GM12875 (cell line): ENCODE measurements around the gene MCTP2.

Experiments
- H3K4me3 ChIP-seq: one replicate; pipeline ENCODE4 v1.5.1; 2011; ENCODE audit warnings: low read depth, low read length, control low read depth
- TF ChIP-seq, protein P1 (sequence below): IDR thresholded peaks from 2 replicates; pipeline ENCODE4 v1.5.1; 2011; ENCODE audit warnings: low read depth, mild to moderate bottlenecking, control low read depth, inconsistent platforms, low read length, moderate library complexity, borderline replicate concordance; ENCODE audit not compliant: insufficient read depth

Gene MCTP2

DNA sequence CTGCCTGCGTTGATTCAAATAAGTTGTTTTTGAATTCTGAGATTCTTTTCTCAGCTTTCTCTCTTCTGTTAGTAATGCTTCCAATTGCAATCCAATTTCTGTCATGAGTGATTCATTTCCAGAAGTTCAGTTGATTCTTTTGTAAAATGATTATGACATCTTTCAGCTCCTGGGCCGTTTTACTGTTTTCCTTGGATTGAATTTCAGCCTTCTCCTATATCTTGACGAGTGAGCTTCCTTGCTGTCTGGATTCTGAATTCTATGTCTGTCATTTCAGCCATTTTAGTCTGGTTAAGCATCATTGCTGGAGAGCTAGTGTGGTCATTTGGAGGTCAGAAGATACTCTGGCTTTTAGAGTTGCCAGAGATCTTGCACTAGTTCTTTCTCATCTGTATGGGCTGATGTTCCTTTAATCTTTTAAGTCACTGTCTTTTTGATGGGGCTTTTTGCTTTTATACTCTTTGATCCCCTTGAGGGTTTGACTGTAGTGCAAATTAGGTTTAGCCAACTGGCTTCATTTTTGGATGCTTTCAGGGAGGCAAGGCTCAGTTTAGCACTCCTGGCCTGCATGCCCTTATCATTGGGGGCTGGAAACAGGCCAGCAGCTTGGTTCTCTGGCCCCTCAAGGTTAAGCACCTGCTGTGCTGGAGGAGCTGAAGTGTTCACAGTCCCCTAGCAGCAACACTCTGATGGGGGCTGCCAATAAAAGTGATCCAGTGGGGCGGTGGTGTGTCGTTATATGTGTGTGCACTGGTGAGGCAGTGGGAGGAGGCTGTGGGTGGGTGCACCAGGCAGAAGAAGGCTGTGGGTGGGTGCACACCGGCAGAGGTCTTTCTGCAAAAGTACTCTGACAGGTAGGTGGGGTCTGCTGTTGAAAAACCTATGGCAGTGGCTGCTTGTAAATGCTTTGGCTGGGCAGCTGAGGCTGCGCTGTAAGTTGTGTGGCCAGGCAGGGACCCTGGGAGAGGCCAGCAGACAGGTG lies 51.2 kb downstream of the MCTP2 start:
- TF ChIP-seq, protein P1, sequence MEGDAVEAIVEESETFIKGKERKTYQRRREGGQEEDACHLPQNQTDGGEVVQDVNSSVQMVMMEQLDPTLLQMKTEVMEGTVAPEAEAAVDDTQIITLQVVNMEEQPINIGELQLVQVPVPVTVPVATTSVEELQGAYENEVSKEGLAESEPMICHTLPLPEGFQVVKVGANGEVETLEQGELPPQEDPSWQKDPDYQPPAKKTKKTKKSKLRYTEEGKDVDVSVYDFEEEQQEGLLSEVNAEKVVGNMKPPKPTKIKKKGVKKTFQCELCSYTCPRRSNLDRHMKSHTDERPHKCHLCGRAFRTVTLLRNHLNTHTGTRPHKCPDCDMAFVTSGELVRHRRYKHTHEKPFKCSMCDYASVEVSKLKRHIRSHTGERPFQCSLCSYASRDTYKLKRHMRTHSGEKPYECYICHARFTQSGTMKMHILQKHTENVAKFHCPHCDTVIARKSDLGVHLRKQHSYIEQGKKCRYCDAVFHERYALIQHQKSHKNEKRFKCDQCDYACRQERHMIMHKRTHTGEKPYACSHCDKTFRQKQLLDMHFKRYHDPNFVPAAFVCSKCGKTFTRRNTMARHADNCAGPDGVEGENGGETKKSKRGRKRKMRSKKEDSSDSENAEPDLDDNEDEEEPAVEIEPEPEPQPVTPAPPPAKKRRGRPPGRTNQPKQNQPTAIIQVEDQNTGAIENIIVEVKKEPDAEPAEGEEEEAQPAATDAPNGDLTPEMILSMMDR, result no peak
- H3K4me3 ChIP-seq, result no peak overlapping the region

DNA sequence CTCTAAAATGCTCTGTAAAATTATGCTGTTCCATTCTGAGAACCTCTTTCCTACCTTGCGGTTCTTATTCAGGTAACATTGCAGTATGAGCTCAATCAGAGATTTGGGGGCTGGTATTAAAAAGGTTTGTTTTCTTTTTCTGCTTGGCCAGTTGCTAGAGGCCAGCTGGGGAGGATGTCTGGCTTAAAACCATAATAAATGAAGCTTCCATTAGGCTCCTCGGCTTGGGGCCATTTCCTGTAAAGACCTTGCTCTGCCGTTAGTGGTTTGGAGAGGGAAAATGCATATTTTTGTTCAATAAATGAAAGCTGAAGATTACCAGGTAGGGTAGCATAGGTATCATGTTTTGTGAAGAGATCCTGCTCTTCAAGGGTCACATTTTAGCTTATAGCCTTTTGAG lies 55.2 kb downstream of the MCTP2 start:
- TF ChIP-seq, protein P1, result no peak
- H3K4me3 ChIP-seq, result no peak overlapping the region

DNA sequence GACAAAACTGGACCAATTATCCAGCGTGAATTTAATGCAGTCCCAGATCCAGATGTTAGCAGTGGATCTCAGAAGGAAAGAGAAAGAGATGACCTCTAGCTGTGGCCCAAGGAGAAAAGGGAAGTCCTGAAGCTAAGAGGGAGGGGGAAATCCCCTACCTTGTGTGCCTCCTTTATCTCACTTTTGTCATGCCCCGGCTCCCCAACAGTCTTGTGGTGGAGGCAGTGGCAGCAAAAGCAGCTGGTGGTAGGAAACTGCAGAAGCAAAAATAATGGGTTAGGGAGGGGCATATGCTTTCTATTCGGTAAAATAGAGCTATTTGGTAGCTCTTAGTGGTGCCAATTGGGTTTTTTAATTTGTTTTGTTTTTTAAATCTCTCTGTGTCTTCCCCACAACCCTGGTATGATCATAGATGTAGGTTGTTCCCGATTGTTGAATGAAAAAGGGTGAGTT lies 56.5 kb downstream of the MCTP2 start:
- TF ChIP-seq, protein P1, result no peak
- no peak overlapping the region for H3K4me3 ChIP-seq

DNA sequence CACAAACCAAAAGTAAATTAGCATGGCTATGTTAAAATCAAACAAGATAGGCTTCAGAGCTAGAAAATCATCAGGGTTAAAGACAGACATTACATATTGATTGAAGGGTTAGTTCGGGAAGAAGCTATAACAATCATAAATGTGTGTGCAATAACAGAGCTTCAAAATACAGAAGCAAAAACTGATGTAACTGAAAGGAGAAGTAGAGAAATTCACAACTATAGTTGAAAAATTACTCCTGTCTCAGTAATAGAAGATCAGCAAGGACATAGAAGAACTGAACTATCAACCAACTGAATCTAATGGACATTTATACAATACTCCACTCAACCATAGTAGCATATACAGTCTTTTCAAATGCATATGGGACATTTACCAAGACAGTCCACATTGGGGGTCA lies 59.4 kb downstream of the MCTP2 start:
- no peak overlapping the region for H3K4me3 ChIP-seq
- TF ChIP-seq, protein P1, result no peak

DNA sequence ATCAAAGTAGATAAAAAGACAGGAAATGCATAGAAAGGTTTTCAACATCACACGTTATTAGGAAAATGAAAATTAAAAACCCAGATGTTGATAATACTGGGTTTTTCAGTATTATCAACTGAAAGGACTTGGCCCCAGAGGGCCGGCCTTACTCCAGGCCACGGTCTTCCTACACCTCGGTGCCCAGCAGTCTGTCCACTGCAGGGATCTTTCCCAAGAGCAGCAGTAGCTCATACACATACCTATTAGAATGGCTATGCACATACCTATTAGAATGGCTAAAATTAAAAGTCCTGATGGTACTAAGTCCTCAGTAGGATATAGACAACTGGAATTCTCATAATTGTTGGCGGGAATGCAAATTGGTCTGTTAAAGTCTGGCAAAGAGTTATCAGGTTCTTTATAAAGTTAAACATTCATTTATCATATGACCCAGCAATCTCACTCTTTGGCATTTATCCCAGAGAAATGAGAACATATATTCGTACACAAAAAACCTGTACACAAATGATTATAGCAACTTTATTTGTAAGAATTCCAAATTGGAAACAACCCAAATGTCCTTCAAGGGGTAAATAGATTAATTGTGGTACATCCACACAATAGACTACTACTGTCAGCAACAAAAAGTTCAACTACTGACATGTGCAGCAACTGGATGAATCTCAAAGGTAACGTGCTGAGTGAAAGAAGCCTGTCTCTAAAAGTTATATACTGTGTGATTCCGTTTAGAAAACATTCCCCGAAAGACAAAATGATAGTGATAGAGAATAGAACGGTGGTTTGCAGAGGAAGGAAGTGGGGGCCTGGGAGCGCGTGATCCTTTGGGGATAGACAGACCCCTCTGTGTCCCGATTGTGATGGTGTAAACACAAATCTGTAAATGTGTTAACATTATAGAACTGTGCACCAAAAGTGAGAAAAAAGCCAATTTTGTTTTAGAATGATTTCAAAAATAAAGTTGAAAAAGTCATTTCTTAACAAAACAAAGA lies 62.3 kb downstream of the MCTP2 start:
- TF ChIP-seq, protein P1, result no peak
- no peak overlapping the region for H3K4me3 ChIP-seq

DNA sequence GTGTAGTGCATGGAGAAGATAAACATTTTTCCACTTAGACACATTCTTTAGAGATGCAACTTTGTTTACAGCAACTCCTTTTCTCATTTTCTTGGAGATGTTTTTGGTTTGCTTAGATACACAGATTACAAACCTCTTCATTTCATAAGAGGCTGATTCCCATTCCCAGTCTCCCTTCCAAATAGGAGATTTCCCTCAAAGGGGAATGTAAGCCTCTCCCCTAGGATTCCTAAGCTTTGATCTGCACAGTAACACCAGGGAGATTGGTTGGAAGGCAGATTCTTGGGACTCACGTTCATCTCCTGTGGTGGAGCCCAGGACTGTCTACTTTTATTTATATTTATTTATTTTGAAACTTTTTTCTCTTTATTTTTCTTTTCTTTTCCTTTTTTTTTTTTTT lies 63.2 kb downstream of the MCTP2 start:
- TF ChIP-seq, protein P1, result no peak
- H3K4me3 ChIP-seq, result no peak overlapping the region
